ENCODE measurements around the gene PDE6A. TPM values are rescaled to one million over a fixed set of nuclear protein-coding genes. Genes with fewer than 3 reads are reported as not detected.

Gene PDE6A
- total RNA-seq, 1 experiment from 2014 or later, result not detected

DNA sequence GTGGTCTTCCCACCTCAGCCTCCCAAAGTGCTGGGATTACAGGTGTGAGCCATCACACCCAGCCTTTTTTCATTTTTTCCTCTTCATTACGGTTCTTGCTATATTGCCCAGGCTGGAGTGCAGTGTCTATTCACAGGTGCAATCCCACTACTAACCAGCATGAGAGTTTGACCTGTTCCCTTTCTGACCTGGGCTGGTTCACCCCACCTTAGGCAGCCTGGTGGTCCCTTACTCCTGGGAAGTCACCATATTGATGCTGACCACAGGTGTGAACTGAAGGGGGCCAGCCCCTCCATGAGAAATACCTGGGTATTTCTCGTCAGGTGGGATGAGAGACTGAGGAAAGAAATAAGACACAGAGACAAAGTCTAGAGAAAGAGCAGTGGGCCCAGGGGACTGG, 2.4 kb downstream of the PDE6A start:
- no peaks in the 10 kb centered on the region for H3K23me2 ChIP-seq (ENCODE audit: insufficient read length, low read depth, low read length, poor library complexity, severe bottlenecking)
- H2BK120ac ChIP-seq (ENCODE audit: low read depth, low read length, poor library complexity, severe bottlenecking), result no peak overlapping the region
- no peak overlapping the region for H3K9ac ChIP-seq (ENCODE audit: extremely low read depth, insufficient read length, low read length)
- H4K91ac ChIP-seq (ENCODE audit: insufficient read length, low read depth, low read length), result no peak overlapping the region
- H3K4ac ChIP-seq (ENCODE audit: low read depth, low read length), result no peak overlapping the region
- H3K56ac ChIP-seq (ENCODE audit: insufficient read length, low read depth, low read length), result no peak overlapping the region
- no peak overlapping the region for H3K18ac ChIP-seq (ENCODE audit: insufficient read length, low read depth, low read length)
- H4K5ac ChIP-seq (ENCODE audit: insufficient read length, low read depth, low read length), result no peak overlapping the region
- no peak overlapping the region for H2AFZ ChIP-seq (ENCODE audit: low read length)
- no peak overlapping the region for H3K4me3 Mint-ChIP-seq
- no peak overlapping the region for H3K14ac ChIP-seq (ENCODE audit: insufficient read depth, low read length)
- no peaks in the 10 kb centered on the region; the same call in 1 of the 2 replicates for H3K27me3 Mint-ChIP-seq (ENCODE audit: low read depth)
- H2AK5ac ChIP-seq (ENCODE audit: insufficient read length, low read length), result no peak overlapping the region
- H3K27ac Mint-ChIP-seq, result no peak overlapping the region; a peak in 1 of 7 replicates
- TF ChIP-seq, protein P1, sequence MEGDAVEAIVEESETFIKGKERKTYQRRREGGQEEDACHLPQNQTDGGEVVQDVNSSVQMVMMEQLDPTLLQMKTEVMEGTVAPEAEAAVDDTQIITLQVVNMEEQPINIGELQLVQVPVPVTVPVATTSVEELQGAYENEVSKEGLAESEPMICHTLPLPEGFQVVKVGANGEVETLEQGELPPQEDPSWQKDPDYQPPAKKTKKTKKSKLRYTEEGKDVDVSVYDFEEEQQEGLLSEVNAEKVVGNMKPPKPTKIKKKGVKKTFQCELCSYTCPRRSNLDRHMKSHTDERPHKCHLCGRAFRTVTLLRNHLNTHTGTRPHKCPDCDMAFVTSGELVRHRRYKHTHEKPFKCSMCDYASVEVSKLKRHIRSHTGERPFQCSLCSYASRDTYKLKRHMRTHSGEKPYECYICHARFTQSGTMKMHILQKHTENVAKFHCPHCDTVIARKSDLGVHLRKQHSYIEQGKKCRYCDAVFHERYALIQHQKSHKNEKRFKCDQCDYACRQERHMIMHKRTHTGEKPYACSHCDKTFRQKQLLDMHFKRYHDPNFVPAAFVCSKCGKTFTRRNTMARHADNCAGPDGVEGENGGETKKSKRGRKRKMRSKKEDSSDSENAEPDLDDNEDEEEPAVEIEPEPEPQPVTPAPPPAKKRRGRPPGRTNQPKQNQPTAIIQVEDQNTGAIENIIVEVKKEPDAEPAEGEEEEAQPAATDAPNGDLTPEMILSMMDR (conservative IDR thresholded peaks at IDR 0.05), result no peak
- no peak overlapping the region for H2BK20ac ChIP-seq (ENCODE audit: low read depth, low read length, poor library complexity, severe bottlenecking)
- H2BK5ac ChIP-seq (ENCODE audit: insufficient read length, low read length), result no peak overlapping the region
- peaks cover 8 to 15% of the 10 kb centered on the region in 2 experiments for H3K4me1 Mint-ChIP-seq
- H4K8ac ChIP-seq (replicated peaks; ENCODE audit: insufficient read length, low read depth, low read length), result no peak overlapping the region
- no peak overlapping the region for H3K4me2 ChIP-seq (ENCODE audit: insufficient read depth, insufficient read length, low read length)
- no peak for DNase-seq
- H3K9me3 ChIP-seq (ENCODE audit: control insufficient read depth, low read depth, low read length), result no peaks in the 10 kb centered on the region
- H4K20me1 ChIP-seq (ENCODE audit: control insufficient read depth, insufficient read depth, insufficient read length), result no peaks in the 10 kb centered on the region
- H3K79me2 ChIP-seq (ENCODE audit: insufficient read depth, low read length), result no peaks in the 10 kb centered on the region
- no peak overlapping the region for H2BK15ac ChIP-seq (ENCODE audit: low read depth, low read length)
- H3K36me3 Mint-ChIP-seq (ENCODE audit: insufficient read depth in 1 of 3, low read depth in 3 of 3), result no peaks in the 10 kb centered on the region
- H3K23ac ChIP-seq (ENCODE audit: insufficient read length, low read depth, low read length), result no peak overlapping the region
- no peaks in the 10 kb centered on the region for H3K27me3 ChIP-seq (ENCODE audit: insufficient read depth, low read length)
- no peaks in the 10 kb centered on the region for H3K79me1 ChIP-seq (ENCODE audit: insufficient read depth, low read depth, low read length, poor library complexity, severe bottlenecking)
- no CpG with 5 or more reads among the region's 2 CpGs for WGBS (ENCODE audit: extremely low coverage, insufficient read length, low lambda C conversion rate)
- no peak overlapping the region for H2BK12ac ChIP-seq (ENCODE audit: insufficient read length, low read depth, low read length)
- H3K4me1 ChIP-seq (ENCODE audit: insufficient read depth, low read length), result no peaks in the 10 kb centered on the region
- no peaks in the 10 kb centered on the region for H3K9me3 Mint-ChIP-seq
- H3T11ph ChIP-seq (ENCODE audit: low read length), result no peak overlapping the region
- H3K27ac ChIP-seq (ENCODE audit: insufficient read length, low read depth, low read length), result no peak overlapping the region
